HUES64 (cell line): ENCODE measurements around the gene WDR44.
A peak's percentile ranks its signal among the peaks of the same experiment; 100 is the strongest.

Source experiments
- H3K27ac ChIP-seq: 2 replicates; pipeline ENCODE4 v1.7.0; 2013; ENCODE audit warnings: low read depth, low read length, inconsistent platforms
- H3K27me3 ChIP-seq: 2 replicates; pipeline ENCODE4 v1.6.1; 2013; ENCODE audit warnings: mild to moderate bottlenecking, low read length; ENCODE audit not compliant: insufficient read depth
- H3K36me3 ChIP-seq: 2 replicates; pipeline ENCODE4 v1.6.1; 2013; ENCODE audit warnings: mild to moderate bottlenecking, low read length; ENCODE audit not compliant: insufficient read depth
- H3K4me1 ChIP-seq: 2 replicates; pipeline ENCODE4 v1.6.1; 2013; ENCODE audit warnings: mild to moderate bottlenecking, low read length, moderate library complexity; ENCODE audit not compliant: insufficient read depth
- H3K4me3 ChIP-seq: 2 replicates; pipeline ENCODE4 v1.5.1; 2013; ENCODE audit warnings: mild to moderate bottlenecking, low read length, moderate library complexity
- H3K9ac ChIP-seq: 2 replicates; pipeline ENCODE4 v1.6.1; 2013; ENCODE audit warnings: mild to moderate bottlenecking, low read depth, low read length
- H3K9me3 ChIP-seq: 2 replicates; pipeline ENCODE4 v1.6.1; 2013; ENCODE audit warnings: low read depth, low read length; ENCODE audit not compliant: insufficient read depth
- WGBS: fragments of 150-250, 120-280 bp; methylation state at CpG from one replicate; pipeline ENCODE4 v1.1.7; 2013; ENCODE audit warnings: missing lambda C conversion rate; 5-methylcytosine and 5-hydroxymethylcytosine counted together

The WDR44 gene

DNA sequence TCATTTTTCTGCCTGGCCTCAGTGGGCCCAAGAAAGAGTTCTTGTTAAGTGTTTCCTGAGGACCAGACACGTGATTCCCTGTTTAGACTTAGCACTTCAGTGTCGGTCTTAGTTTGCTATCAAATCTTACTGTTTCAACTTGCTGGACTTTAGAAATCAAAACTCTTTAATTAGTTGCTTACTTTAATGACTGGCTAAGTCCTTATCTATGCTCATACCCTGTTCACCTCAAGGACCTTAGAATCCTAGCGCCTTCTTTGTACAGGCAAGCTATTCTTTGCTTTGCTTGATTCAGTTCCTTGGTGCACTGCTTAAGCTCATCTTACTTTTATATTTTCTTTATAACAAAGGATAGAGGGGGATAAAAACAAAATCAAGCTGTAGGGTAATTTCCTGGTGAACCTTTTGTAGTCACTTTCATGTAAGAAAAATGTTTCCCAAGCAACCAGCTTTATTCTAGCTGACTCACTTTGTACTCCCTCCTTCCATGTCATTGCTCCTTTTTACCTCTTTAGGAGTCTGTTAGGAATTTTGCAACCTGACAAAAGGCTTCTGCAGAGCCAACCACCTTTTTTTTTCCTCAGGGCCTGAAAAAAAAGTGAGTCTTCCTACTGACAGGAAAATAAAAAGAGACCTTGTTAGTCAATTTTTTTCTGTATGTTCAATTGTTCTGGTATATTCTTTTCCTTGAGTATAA lies 14.7 kb downstream of the WDR44 start:
- WGBS, result 56% methylated on average over 3 of the region's 3 CpGs
- H3K4me3 ChIP-seq, result no peak overlapping the region
- H3K27me3 ChIP-seq, result no peaks in the 10 kb centered on the region
- no peaks in the 10 kb centered on the region for H3K36me3 ChIP-seq
- H3K9me3 ChIP-seq, result no peaks in the 10 kb centered on the region
- peak overlapping the region; percentile 10; the same call in 1 of the 2 replicates for H3K9ac ChIP-seq
- H3K27ac ChIP-seq, result peak overlapping the region; percentile 71
- peaks cover 20% of the 10 kb centered on the region for H3K4me1 ChIP-seq

DNA sequence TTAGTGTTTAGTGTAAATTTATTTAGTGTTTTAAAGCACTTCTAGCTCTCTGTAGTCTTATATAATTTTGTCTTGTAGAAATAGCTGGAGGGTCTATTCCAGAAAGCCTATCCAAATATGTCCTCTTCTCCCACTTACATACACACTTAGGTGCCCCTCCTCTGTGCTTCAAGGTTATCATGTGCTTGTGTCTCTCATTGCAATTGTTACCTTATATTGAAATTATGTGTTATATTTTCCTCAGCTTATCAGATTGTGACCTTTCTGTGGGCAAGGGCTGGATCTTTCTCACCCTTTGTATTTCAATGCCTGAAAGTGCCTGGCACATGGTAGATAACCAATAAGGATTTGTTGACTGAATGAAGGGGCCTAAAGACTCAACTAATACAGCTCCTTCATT lies 18.4 kb downstream of the WDR44 start:
- H3K27me3 ChIP-seq, result no peaks in the 10 kb centered on the region
- H3K4me1 ChIP-seq, result peaks cover 14% of the 10 kb centered on the region
- no peak overlapping the region for H3K27ac ChIP-seq
- H3K4me3 ChIP-seq, result no peak overlapping the region
- no peak overlapping the region for H3K9ac ChIP-seq
- H3K9me3 ChIP-seq, result no peaks in the 10 kb centered on the region
- H3K36me3 ChIP-seq, result no peaks in the 10 kb centered on the region

- no peaks in the 10 kb centered on the region; the same call in 1 of the 2 replicates for H3K4me1 ChIP-seq
- H3K9me3 ChIP-seq, result no peaks in the 10 kb centered on the region
- H3K36me3 ChIP-seq, result no peaks in the 10 kb centered on the region
- H3K9ac ChIP-seq, result no peak overlapping the region
- no peak overlapping the region for H3K4me3 ChIP-seq
- H3K27ac ChIP-seq, result no peak overlapping the region
- no peaks in the 10 kb centered on the region for H3K27me3 ChIP-seq
These were observed 21.4 kb downstream of the WDR44 start for GRCh38 chrX:118367338-118367737.

- H3K27ac ChIP-seq, result no peak overlapping the region
- H3K27me3 ChIP-seq, result no peaks in the 10 kb centered on the region
- no peak overlapping the region for H3K9ac ChIP-seq
- WGBS, result 94% methylated on average over 3 of the region's 4 CpGs
- H3K4me3 ChIP-seq, result no peak overlapping the region
- peaks cover 5% of the 10 kb centered on the region for H3K4me1 ChIP-seq
- no peaks in the 10 kb centered on the region for H3K36me3 ChIP-seq
- H3K9me3 ChIP-seq, result no peaks in the 10 kb centered on the region
These were observed 22.5 kb downstream of the WDR44 start for GRCh38 chrX:118368398-118368797.

- H3K36me3 ChIP-seq, result no peaks in the 10 kb centered on the region
- H3K4me3 ChIP-seq, result no peak overlapping the region
- H3K4me1 ChIP-seq, result peaks cover 9% of the 10 kb centered on the region
- H3K27ac ChIP-seq, result no peak overlapping the region
- no peak overlapping the region for H3K9ac ChIP-seq
- H3K9me3 ChIP-seq, result no peaks in the 10 kb centered on the region
- no peaks in the 10 kb centered on the region for H3K27me3 ChIP-seq
- 92% methylated on average over 2 of the region's 2 CpGs for WGBS
These were observed 25.2 kb downstream of the WDR44 start for GRCh38 chrX:118370921-118371624.

DNA sequence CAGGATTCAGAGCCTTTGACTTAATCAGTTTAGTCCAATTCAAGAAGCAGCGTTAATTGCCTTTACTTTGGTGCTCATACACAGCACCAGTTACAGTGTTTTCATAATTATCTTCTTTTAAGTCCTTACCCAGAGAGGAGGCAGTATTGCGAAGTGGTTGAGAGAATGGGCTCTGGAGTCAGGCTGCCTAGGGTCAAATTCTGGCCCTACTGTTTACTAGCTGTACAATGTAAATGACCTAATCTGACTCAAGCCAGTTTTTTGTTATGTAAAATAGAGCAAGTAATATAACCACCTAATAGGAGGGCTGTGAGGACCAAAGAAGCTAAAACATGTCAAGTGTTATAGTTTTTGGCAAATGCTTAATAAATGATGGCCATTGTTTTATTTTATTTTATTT lies 27.6 kb downstream of the WDR44 start:
- Histone ChIP-seq H3K4me3 (no peak overlapping the region), H3K36me3 (no peaks in the 10 kb centered on the region), H3K27ac (no peak overlapping the region), H3K4me1 (peaks cover 9% of the 10 kb centered on the region), H3K27me3 (no peaks in the 10 kb centered on the region), H3K9ac (no peak overlapping the region), H3K9me3 (no peaks in the 10 kb centered on the region)
- 90% methylated on average over 1 of the region's 2 CpGs for WGBS

DNA sequence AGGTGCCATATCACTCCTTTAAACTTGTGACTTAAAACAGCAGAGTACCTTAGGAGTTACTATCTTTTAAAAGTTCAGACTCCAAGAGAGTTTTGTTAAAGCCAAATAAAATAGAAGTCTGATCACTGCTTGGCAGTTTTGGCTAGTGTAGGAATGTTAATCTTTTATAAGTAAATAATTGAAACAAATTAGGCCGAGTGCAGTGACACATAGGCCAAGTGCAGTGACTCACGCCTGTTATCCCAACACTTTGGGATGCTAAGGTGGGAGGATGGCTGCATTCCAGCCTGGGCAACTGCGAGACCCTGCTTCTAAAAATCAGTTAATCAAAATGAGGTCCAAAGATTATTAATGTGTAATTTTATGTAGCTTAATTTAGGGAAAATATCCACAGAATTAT lies 37.2 kb downstream of the WDR44 start:
- Histone ChIP-seq H3K9me3 (no peaks in the 10 kb centered on the region), H3K27me3 (no peaks in the 10 kb centered on the region), H3K36me3 (peaks cover 3% of the 10 kb centered on the region; the same call in 1 of the 2 replicates), H3K9ac (no peak overlapping the region), H3K4me3 (no peak overlapping the region), H3K27ac (no peak overlapping the region), H3K4me1 (no peaks in the 10 kb centered on the region)
- WGBS, result 96% methylated on average over 3 of the region's 3 CpGs

DNA sequence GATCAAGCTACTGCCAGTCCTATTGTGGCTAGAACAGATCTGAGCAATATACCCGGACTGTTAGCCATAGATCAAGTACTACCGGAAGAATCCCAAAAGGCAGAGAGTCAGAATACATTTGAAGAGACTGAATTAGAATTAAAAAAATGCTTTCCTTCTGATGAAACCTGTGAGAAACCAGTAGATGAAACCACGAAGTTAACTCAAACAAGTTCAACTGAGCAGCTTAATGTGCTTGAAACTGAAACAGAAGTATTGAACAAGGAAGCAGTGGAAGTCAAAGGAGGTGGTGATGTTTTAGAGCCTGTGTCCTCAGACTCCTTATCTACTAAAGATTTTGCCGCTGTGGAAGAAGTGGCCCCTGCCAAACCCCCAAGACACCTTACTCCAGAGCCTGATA lies 46.8 kb downstream of the WDR44 start:
- H3K4me1 ChIP-seq, result no peaks in the 10 kb centered on the region
- no peaks in the 10 kb centered on the region for H3K9me3 ChIP-seq
- H3K4me3 ChIP-seq, result no peak overlapping the region
- WGBS, result 98% methylated on average over 3 of the region's 4 CpGs
- peaks cover 50% of the 10 kb centered on the region for H3K36me3 ChIP-seq
- no peak overlapping the region for H3K9ac ChIP-seq
- no peak overlapping the region for H3K27ac ChIP-seq
- no peaks in the 10 kb centered on the region for H3K27me3 ChIP-seq

- peaks cover 75% of the 10 kb centered on the region for H3K36me3 ChIP-seq
- no peak overlapping the region for H3K4me3 ChIP-seq
- no peaks in the 10 kb centered on the region for H3K9me3 ChIP-seq
- H3K27me3 ChIP-seq, result no peaks in the 10 kb centered on the region
- no peaks in the 10 kb centered on the region for H3K4me1 ChIP-seq
- H3K27ac ChIP-seq, result no peak overlapping the region
- no peak overlapping the region for H3K9ac ChIP-seq
- 100% methylated on average over 1 of the region's 1 CpG for whole genome bisulfite sequencing
These were observed 50.2 kb downstream of the WDR44 start for GRCh38 chrX:118396113-118396512.

GRCh38 chrX:118418811-118419251 lies 72.9 kb downstream of the WDR44 start:
- 0 out of 2 replicates have a peak, but pooled peaks cover 5% of the 10 kb centered on the region for H3K36me3 ChIP-seq
- 52% methylated on average over 6 of the region's 6 CpGs for WGBS
- H3K9ac ChIP-seq, result peak overlapping the region; percentile 24; the same call in 1 of the 2 replicates

DNA sequence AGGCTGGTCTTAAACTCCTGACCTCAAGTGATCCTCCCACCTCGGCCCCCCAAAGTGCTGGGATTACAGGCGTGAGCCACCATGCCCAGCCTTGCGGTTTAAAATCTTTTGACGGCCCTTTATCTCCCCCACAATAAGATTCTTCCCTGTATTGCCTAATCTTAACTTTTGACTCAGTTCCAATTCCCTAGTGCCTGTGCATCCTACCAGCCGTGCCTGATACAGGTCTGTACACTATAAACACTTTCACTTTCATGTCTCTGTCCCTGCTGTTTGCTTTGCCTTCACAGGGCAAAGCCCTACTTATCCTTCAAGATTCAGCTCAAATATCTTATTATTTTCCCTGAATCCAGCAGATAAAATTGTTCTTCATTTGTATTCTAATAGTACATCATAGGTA lies 74.6 kb downstream of the WDR44 start:
- no peak overlapping the region for H3K27ac ChIP-seq
- H3K4me1 ChIP-seq, result peaks cover 5% of the 10 kb centered on the region; the same call in 1 of the 2 replicates
- 90% methylated on average over 5 of the region's 5 CpGs for WGBS
- peaks cover 10% of the 10 kb centered on the region; the same call in 1 of the 2 replicates for H3K36me3 ChIP-seq
- H3K4me3 ChIP-seq, result no peak overlapping the region
- no peak overlapping the region for H3K9ac ChIP-seq
- H3K9me3 ChIP-seq, result no peaks in the 10 kb centered on the region
- no peaks in the 10 kb centered on the region for H3K27me3 ChIP-seq

More at GRCh38 chrX:118418811-118419251, 72.9 kb downstream of the WDR44 start:
- H3K9me3 ChIP-seq, result no peaks in the 10 kb centered on the region
- no peaks in the 10 kb centered on the region for H3K27me3 ChIP-seq
- no peak overlapping the region for H3K4me3 ChIP-seq
- H3K4me1 ChIP-seq, result peaks cover 5% of the 10 kb centered on the region; the same call in 1 of the 2 replicates
- peak overlapping the region; percentile 67; the same call in 1 of the 2 replicates for H3K27ac ChIP-seq
